ENCODE results near the gene CSMD2. TPM values are rescaled to one million over a fixed set of nuclear protein-coding genes. Genes with fewer than 3 reads are reported as not detected.

CSMD2 gene
- total RNA-seq, 6 donors from 2014 or later = 0.39 to 1.0 (median 0.52) TPM

GRCh38 chr1:34029954-34030353 is 135.1 kb downstream of the CSMD2 start:
- WGBS, 2 donors = 94 to 95% methylated on average over 2 of the region's 2 CpGs
- no peak overlapping the region for H3K4me3 ChIP-seq
- H3K27ac ChIP-seq = no peak overlapping the region
- TF ChIP-seq EP300 (IDR thresholded peaks at IDR 0.05) = no peak
- no peak for TF ChIP-seq POLR2A (IDR thresholded peaks at IDR 0.05)
- no peak for TF ChIP-seq POLR2AphosphoS5 (IDR thresholded peaks at IDR 0.05)
- no peak for TF ChIP-seq CTCF (IDR thresholded peaks at IDR 0.05)
- ATAC-seq (ENCODE audit: low FRiP score in 2 of 2) (no peak), DNase-seq (no peak)
- H3K9me3 ChIP-seq = no peaks in the 10 kb centered on the region
- no peaks in the 10 kb centered on the region for H3K36me3 ChIP-seq
- no peaks in the 10 kb centered on the region for H3K4me1 ChIP-seq
- no peaks in the 10 kb centered on the region for H3K27me3 ChIP-seq

GRCh38 chr1:34029515-34029914 is 135.5 kb downstream of the CSMD2 start:
- no peak overlapping the region for H3K4me3 ChIP-seq
- no peaks in the 10 kb centered on the region for H3K9me3 ChIP-seq
- ATAC-seq (ENCODE audit: low FRiP score in 2 of 2) (no peak), DNase-seq (no peak)
- H3K36me3 ChIP-seq = no peaks in the 10 kb centered on the region
- no peaks in the 10 kb centered on the region for H3K4me1 ChIP-seq
- H3K27ac ChIP-seq = no peak overlapping the region
- TF ChIP-seq CTCF (IDR thresholded peaks at IDR 0.05) (no peak), POLR2A (IDR thresholded peaks at IDR 0.05) (no peak), POLR2AphosphoS5 (IDR thresholded peaks at IDR 0.05) (no peak), EP300 (IDR thresholded peaks at IDR 0.05) (no peak)
- WGBS, 2 donors = 70 to 78% methylated on average over 3 of the region's 3 CpGs
- H3K27me3 ChIP-seq = no peaks in the 10 kb centered on the region

- Histone ChIP-seq H3K4me3 (no peak overlapping the region), H3K27me3 (no peaks in the 10 kb centered on the region), H3K9me3 (no peaks in the 10 kb centered on the region), H3K36me3 (no peaks in the 10 kb centered on the region), H3K4me1 (no peaks in the 10 kb centered on the region), H3K27ac (no peak overlapping the region)
- 72 to 79% methylated on average over 11 of the region's 11 CpGs for whole genome bisulfite sequencing, 2 donors
- ATAC-seq (ENCODE audit: low FRiP score in 2 of 2) = no peak
- DNase-seq = peak in 1 of 2 donors; percentile 51
- TF ChIP-seq EP300 (IDR thresholded peaks at IDR 0.05) (no peak), POLR2AphosphoS5 (IDR thresholded peaks at IDR 0.05) (no peak), CTCF (IDR thresholded peaks at IDR 0.05) (no peak), POLR2A (IDR thresholded peaks at IDR 0.05) (no peak)
Measured at GRCh38 chr1:34028381-34029055, 136.5 kb downstream of the CSMD2 start.

GRCh38 chr1:34025675-34026074 is 139.4 kb downstream of the CSMD2 start:
- H3K9me3 ChIP-seq = no peaks in the 10 kb centered on the region
- no peak for DNase-seq
- H3K4me1 ChIP-seq = no peaks in the 10 kb centered on the region
- no peaks in the 10 kb centered on the region for H3K27me3 ChIP-seq
- ATAC-seq (ENCODE audit: low FRiP score in 2 of 2) = no peak
- no peak overlapping the region for H3K27ac ChIP-seq
- whole genome bisulfite sequencing, 2 donors = 73 to 80% methylated on average over 3 of the region's 3 CpGs
- H3K36me3 ChIP-seq = no peaks in the 10 kb centered on the region
- H3K4me3 ChIP-seq = no peak overlapping the region
- TF ChIP-seq POLR2A (IDR thresholded peaks at IDR 0.05) (no peak), EP300 (IDR thresholded peaks at IDR 0.05) (no peak), POLR2AphosphoS5 (IDR thresholded peaks at IDR 0.05) (no peak), CTCF (IDR thresholded peaks at IDR 0.05) (no peak)

GRCh38 chr1:34024485-34024884 is 140.5 kb downstream of the CSMD2 start:
- no peaks in the 10 kb centered on the region for H3K4me1 ChIP-seq
- TF ChIP-seq CTCF (IDR thresholded peaks at IDR 0.05) (no peak), POLR2A (IDR thresholded peaks at IDR 0.05) (no peak), POLR2AphosphoS5 (IDR thresholded peaks at IDR 0.05) (no peak), EP300 (IDR thresholded peaks at IDR 0.05) (no peak)
- H3K9me3 ChIP-seq = no peaks in the 10 kb centered on the region
- no peaks in the 10 kb centered on the region for H3K36me3 ChIP-seq
- ATAC-seq (ENCODE audit: low FRiP score in 2 of 2) (no peak), DNase-seq (no peak)
- no peak overlapping the region for H3K4me3 ChIP-seq
- H3K27me3 ChIP-seq = no peaks in the 10 kb centered on the region
- 71 to 85% methylated on average over 4 of the region's 4 CpGs for WGBS, 2 donors
- no peak overlapping the region for H3K27ac ChIP-seq

Measured in upper lobe of left lung (tissue), 6 donors.